Measurements from ENCODE around the gene ZNF438. TPM values are rescaled to one million over a fixed set of nuclear protein-coding genes. Genes with fewer than 3 reads are reported as not detected.
"Not testable (repeated sequence)": the region's sequence is repeated elsewhere in the genome, so short reads cannot be mapped to it uniquely, and the experiment has no call there.

ZNF438 gene
- polyA plus RNA-seq, 3 donors from 2014 or later: 1.6 to 5.0 (median 3.4) TPM

DNA sequence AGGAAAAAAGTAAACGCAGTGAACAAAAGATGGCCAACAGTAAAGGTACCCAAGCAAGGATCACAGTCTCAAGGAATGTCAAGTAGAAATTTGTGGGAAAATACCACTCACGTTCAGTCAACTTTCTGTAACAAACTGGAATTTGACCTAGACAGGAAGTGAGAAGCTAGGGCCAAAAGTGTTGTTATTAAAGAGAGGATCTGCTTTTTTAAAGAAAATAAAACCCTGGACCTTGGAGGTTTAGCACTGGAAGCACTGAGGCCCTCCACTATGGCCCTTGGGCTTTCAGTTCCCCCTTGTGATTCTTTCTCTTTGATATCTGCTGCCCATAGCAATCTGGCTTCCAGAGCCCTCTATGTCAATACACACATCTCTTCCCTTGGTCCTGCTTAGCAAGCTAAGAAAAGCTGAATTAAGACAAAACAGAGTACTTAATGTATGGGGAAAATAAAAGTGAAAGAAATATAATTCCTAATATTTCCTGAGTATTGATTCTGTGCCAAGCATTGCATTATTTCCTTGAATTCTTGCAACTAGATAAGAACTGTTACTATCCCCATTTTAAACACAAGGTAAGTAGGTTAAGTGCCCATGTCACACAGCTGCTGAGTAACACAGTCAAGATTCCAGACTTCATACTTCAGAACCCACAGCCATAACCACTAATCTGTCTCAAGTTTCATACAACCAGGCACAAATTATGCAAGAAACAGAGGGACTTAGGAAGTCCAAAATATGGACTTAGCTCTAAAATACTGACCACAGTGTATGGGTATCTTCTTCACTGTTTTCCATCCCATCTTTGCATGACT lies 2.6 kb upstream of the ZNF438 start:
- H3K27me3 Mint-ChIP-seq (ENCODE audit: low read depth in 3 of 3): peaks cover 6 to 12% (median 10%) of the 10 kb centered on the region in 3 donors

DNA sequence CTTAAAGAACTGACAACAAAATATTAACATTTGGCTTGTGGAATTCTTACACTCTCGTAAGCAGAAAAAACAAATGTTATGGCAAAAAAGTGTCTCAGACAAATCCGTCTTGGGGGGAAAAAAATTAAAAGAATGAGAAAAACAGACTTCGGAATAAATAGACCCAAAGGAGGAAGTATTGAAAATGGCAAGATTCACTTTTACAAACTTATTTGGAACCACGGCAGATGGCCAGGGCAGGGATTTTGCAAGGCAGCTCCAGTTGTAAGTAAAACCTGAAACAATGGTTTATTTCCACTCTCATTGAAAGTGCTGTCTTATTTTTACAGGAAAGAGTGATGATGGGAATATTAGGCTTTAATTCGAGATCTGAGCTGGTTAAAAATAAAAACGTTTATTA lies 1.5 kb upstream of the ZNF438 start:
- Mint-ChIP-seq H3K36me3 (no peaks in the 10 kb centered on the region), H3K4me3 (peak overlapping the region; percentile 86 to 93 (median 91)), H3K27ac (peak overlapping the region in 2 of 6 donors; percentile 24 to 95), H3K9me3 (no peaks in the 10 kb centered on the region), H3K27me3 (ENCODE audit: low read depth in 3 of 3) (peaks cover 6 to 13% (median 10%) of the 10 kb centered on the region in 3 donors), H3K4me1 (peaks cover 13% of the 10 kb centered on the region in 2 donors)
- DNase-seq: no peak

More for the DNA sequence above, 2.6 kb upstream of the ZNF438 start:
- no peaks in the 10 kb centered on the region for H3K9me3 Mint-ChIP-seq
- H3K36me3 Mint-ChIP-seq: no peaks in the 10 kb centered on the region
- no peak for DNase-seq
- H3K4me1 Mint-ChIP-seq: peaks cover 13% of the 10 kb centered on the region in 2 donors
- no peak overlapping the region for H3K4me3 Mint-ChIP-seq
- H3K27ac Mint-ChIP-seq: peak overlapping the region in 1 of 6 donors; percentile 43

DNA sequence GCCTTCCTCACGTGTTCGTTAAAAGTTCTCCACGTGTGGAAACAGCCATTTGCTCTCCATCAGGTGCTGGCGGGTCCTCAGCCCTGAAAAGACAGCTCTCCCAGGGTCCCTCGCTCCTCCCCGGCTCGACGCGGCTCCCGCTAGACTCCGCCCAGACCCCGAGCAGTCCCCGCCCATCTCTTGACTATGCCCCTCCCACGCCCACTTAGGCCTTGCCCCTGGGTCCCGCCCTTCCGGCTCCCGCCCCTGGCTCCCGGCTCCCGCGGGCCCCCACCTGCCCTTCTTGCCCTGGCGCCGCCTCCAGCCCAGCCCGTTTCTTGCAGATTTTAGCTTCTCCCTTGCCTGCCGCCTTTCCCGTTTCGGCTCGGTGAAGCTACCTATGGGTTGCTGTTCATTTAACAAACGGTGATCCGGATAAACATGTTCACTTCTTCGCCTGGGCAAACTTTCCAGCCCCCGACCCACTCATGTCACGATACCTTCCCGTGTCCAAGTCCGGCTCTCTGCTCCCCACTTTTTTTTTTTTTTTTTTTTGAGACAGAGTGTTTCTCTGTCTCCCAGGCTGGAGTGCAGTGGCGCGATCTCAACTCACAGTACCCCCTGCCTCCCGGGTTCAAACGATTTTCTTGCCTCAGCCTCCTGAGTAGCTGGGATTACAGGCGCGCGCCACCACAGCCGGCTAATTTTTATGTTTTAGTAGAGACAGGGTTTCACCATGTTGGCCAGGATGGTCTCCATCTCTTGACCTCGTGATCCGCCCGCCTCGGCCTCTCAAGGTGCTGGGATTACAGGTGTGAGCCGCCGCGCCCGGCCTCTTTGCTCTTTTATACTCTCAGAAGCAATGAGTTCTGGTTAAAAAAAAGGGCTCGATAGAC lies 830 bp upstream of the ZNF438 start:
- DNase-seq: peak; percentile 88 to 93 (median 93)
- peak overlapping the region; percentile 93 to 98 (median 95) for H3K27ac Mint-ChIP-seq
- no peaks in the 10 kb centered on the region for H3K36me3 Mint-ChIP-seq
- peaks cover 6 to 13% (median 10%) of the 10 kb centered on the region in 3 donors for H3K27me3 Mint-ChIP-seq (ENCODE audit: low read depth in 3 of 3)
- peak overlapping the region; percentile 86 to 93 (median 91) for H3K4me3 Mint-ChIP-seq
- no peaks in the 10 kb centered on the region for H3K9me3 Mint-ChIP-seq
- H3K4me1 Mint-ChIP-seq: peaks cover 13% of the 10 kb centered on the region in 2 donors

DNA sequence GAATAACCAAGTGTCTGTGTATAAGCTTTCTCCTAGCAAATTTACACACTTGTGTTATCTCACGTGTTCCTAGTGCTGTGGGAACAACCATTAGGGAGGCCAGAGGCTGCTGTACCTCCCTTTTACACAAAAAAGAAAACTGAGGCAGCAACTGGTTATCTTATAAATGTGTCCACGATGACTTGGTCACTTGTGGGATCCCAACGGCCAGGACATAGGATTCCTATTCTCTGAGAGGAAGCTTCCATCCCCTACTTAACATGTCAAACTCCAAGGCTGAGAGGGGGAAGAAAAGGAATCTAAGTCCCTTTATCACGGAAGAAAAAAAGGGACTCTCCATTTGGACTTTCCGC lies 484 bp downstream of the ZNF438 start:
- Mint-ChIP-seq H3K9me3 (no peaks in the 10 kb centered on the region), H3K36me3 (no peaks in the 10 kb centered on the region), H3K27ac (peak overlapping the region; percentile 91 to 98 (median 94)), H3K4me3 (peak overlapping the region; percentile 86 to 93 (median 91)), H3K27me3 (ENCODE audit: low read depth in 3 of 3) (peaks cover 7 to 16% (median 10%) of the 10 kb centered on the region in 3 donors), H3K4me1 (peaks cover 13% of the 10 kb centered on the region in 2 donors)
- no peak for DNase-seq

DNA sequence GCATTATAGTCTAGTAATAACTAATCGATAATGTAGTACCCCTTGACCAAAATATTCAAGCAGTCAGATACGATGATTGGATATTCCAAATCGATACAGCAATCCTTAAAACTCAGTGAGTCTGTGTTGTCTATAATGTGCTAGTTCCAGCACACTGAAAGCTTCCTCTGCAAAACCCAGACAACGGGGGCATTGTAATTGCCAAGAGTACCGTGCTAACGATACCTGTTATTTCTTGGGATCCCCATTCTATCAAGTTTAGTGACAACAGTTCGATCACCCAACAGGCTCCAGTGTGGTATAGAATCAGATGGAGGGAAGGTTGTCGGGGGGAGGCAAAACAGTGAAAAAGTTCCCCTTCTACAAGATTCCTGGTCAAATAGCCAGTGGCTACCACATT lies 865 bp downstream of the ZNF438 start:
- H3K9me3 Mint-ChIP-seq: no peaks in the 10 kb centered on the region
- H3K27ac Mint-ChIP-seq: peak overlapping the region in 5 of 6 donors; percentile 91 to 98 (median 93)
- no peak for DNase-seq
- H3K4me1 Mint-ChIP-seq: peaks cover 13% of the 10 kb centered on the region in 2 donors
- H3K27me3 Mint-ChIP-seq (ENCODE audit: low read depth in 3 of 3): peaks cover 7 to 16% (median 10%) of the 10 kb centered on the region in 3 donors
- H3K4me3 Mint-ChIP-seq: peak overlapping the region; percentile 8 to 93 (median 86)
- no peaks in the 10 kb centered on the region for H3K36me3 Mint-ChIP-seq

DNA sequence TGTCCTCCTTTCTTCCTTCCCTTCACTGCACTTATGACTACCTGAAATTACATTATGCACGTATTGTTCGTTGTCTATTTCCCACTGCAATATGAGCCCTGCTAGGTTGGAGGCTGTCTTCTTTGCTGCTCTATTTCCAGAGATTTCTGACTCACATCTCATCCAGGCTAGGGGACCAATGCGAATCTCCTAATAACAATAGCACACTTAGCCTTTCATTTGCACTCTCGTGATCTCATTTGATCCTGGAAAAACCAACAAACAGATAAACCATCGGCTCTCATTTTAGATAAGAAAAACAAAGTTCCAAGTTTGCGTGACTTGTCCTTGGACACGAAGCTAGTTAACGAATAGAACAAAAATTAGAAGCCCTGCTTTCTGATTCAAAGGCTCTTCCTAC lies 1.4 kb downstream of the ZNF438 start:
- no peak for DNase-seq
- H3K4me3 Mint-ChIP-seq: peak overlapping the region in 2 of 5 donors; percentile 2 to 5
- peaks cover 7 to 16% (median 10%) of the 10 kb centered on the region in 3 donors for H3K27me3 Mint-ChIP-seq (ENCODE audit: low read depth in 3 of 3)
- H3K4me1 Mint-ChIP-seq: peaks cover 13% of the 10 kb centered on the region in 2 donors
- H3K9me3 Mint-ChIP-seq: no peaks in the 10 kb centered on the region
- H3K27ac Mint-ChIP-seq: peak overlapping the region in 4 of 6 donors; percentile 3 to 95 (median 50)
- H3K36me3 Mint-ChIP-seq: no peaks in the 10 kb centered on the region

DNA sequence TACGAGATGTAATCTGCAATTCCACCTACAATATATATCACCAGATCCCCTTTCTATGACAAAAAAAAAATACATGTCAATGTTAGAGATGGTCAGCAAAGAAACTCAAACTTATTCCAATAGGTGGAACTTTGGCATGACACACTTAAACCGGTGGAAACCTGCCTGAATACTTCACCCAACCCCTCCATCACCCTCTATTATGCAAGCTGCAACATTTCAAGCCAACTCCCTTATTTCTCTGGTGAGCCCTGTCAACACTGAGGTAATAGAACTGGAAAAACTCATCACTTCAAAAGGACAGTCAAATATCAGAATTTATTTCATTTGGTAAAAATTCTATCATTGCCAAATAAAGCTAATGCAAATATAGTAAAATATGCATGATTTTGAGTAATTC lies 3.6 kb downstream of the ZNF438 start:
- Mint-ChIP-seq H3K4me1 (peaks cover 10 to 12% of the 10 kb centered on the region in 2 donors), H3K36me3 (no peaks in the 10 kb centered on the region), H3K27ac (no peak overlapping the region), H3K4me3 (no peak overlapping the region), H3K27me3 (ENCODE audit: low read depth in 3 of 3) (peaks cover 7 to 15% (median 10%) of the 10 kb centered on the region in 3 donors), H3K9me3 (no peaks in the 10 kb centered on the region)
- no peak for DNase-seq

DNA sequence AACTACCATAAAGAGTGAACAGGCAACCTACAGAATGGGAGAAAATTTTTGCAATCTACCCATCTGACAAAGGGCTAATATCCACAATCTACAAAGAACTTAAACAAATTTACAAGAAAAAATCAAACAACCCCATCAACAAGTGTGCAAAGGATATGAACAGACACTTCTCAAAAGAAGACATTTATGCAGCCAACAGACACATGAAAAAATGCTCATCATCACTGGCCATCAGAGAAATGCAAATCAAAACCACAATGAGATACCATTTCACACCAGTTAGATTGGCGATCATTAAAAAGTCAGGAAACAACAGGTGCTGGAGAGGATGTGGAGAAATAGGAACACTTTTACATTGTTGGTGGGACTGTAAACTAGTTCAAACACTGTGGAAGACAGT lies 5.4 kb downstream of the ZNF438 start:
- H3K36me3 Mint-ChIP-seq; H3K27ac Mint-ChIP-seq; H3K4me1 Mint-ChIP-seq; DNase-seq; H3K4me3 Mint-ChIP-seq; H3K9me3 Mint-ChIP-seq; H3K27me3 Mint-ChIP-seq (ENCODE audit: low read depth in 3 of 3): not testable (repeated sequence)

DNA sequence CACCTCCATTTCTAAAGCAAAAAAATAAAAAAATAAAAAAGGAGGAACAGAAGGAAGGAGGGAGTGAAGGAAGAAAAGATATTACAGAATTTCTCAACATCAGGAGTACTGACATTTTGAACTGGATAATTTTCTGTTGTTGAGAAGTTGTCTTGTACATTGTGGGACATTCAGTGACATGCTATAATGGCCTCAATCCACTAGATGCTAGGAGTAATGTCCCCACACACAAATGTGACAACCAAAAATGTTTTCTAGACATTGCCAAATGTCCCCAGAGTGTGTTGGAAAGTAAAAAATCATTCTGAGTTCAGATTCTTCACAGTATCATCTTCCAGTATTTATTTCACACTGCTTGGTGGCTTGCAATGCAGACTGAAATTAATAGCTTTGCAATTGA lies 6.5 kb downstream of the ZNF438 start:
- Mint-ChIP-seq H3K4me3 (no peak overlapping the region), H3K27ac (no peak overlapping the region), H3K9me3 (no peaks in the 10 kb centered on the region), H3K4me1 (no peaks in the 10 kb centered on the region), H3K36me3 (no peaks in the 10 kb centered on the region), H3K27me3 (ENCODE audit: low read depth in 3 of 3) (peaks cover 0 to 7% (median 1%) of the 10 kb centered on the region in 3 donors)
- no peak for DNase-seq

DNA sequence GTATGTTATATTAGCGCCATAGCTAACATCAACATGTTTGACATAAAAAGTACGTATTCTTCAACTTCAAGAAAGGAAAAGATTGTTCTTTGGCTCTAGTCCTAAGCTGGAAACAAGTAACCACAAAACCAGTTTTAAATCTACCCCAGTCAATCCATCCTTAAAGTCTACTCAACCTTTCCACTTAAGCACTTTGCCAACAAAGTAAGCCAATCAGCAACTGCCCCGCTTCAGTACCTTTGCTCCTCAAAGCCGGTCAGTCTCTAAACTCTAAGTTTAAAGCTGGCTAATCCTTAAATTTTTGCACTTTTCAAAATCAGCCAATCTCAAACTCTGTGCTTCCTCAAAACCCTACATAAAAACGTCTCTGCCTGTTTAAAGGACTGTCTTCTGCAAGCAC lies 8.1 kb downstream of the ZNF438 start:
- Mint-ChIP-seq H3K9me3 (no peaks in the 10 kb centered on the region), H3K4me1 (no peaks in the 10 kb centered on the region), H3K27ac (no peak overlapping the region), H3K27me3 (ENCODE audit: low read depth in 3 of 3) (peaks cover 0 to 5% (median 1%) of the 10 kb centered on the region in 3 donors), H3K4me3 (no peak overlapping the region), H3K36me3 (no peaks in the 10 kb centered on the region)
- no peak for DNase-seq

DNA sequence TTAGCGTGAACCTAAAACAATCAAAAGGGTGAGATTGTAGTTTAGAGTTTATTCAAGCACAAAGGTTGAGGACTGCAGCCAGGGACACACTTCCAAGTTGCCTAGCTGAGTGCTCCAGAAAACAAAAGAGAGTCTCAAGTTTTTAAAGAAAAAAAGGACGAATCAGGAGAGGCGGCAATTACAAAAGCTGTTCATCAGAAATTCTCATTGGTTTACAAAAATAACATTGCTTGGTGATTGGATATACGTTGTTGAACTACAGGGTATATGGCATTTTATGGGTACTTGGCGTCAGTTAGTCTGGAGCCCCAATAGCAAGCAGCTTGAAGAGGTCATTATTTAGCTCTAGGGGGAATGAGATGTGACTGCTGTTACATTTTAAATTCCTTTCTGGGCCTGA lies 11.5 kb downstream of the ZNF438 start:
- H3K27me3 Mint-ChIP-seq (ENCODE audit: low read depth in 3 of 3): peaks cover 0 to 2% (median 0%) of the 10 kb centered on the region in 3 donors
- H3K4me1 Mint-ChIP-seq: no peaks in the 10 kb centered on the region
- H3K27ac Mint-ChIP-seq: no peak overlapping the region
- no peak for DNase-seq
- no peaks in the 10 kb centered on the region for H3K9me3 Mint-ChIP-seq
- no peak overlapping the region for H3K4me3 Mint-ChIP-seq
- no peaks in the 10 kb centered on the region for H3K36me3 Mint-ChIP-seq

DNA sequence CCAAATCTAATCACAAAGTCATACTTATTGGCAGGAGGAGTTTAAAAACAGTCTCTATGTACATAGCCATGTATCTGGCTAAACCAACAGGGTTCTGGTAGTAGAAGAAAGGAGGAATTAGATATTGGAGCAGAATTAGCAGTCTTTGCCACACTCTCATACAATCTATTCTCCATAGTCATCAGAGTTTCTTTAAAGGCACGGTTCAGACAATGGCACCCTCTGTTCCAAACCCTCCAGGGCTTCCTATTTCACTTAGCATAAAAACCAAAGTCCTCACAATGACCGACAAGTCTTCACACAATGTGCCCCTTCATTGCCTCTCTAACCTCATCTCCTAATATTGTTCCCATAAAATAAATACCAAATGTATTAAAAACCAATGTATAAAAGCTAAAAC lies 12.7 kb downstream of the ZNF438 start:
- no peak for DNase-seq
- H3K36me3 Mint-ChIP-seq: peaks cover 0 to 2% (median 0%) of the 10 kb centered on the region in 3 donors
- no peaks in the 10 kb centered on the region for H3K9me3 Mint-ChIP-seq
- no peak overlapping the region for H3K4me3 Mint-ChIP-seq
- no peak overlapping the region for H3K27ac Mint-ChIP-seq
- peaks cover 0 to 2% (median 0%) of the 10 kb centered on the region in 3 donors for H3K27me3 Mint-ChIP-seq (ENCODE audit: low read depth in 3 of 3)
- H3K4me1 Mint-ChIP-seq: no peaks in the 10 kb centered on the region

DNA sequence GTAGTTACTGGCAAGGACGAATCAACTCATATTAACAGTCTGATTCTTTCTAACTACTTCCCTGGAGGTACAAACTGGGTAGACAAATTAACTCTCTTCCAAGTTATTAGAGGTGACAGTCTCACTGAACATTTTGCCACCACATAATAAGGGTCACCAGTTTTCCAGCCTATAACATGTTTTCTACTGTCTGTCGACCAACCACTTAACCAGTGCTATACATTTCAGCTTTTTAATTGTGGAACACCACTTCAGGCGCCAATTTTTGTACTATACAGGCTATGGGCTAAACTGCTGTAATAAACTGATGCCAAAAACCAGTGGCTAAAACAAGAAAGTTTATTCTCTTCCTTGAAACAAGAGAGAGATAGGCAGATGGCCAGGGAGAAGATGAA lies 13.3 kb downstream of the ZNF438 start:
- DNase-seq: no peak
- no peaks in the 10 kb centered on the region for H3K4me1 Mint-ChIP-seq
- H3K36me3 Mint-ChIP-seq: peaks cover 0 to 8% (median 0%) of the 10 kb centered on the region in 3 donors
- H3K27ac Mint-ChIP-seq: no peak overlapping the region
- H3K27me3 Mint-ChIP-seq (ENCODE audit: low read depth in 3 of 3): peaks cover 0 to 2% (median 0%) of the 10 kb centered on the region in 3 donors
- no peaks in the 10 kb centered on the region for H3K9me3 Mint-ChIP-seq
- no peak overlapping the region for H3K4me3 Mint-ChIP-seq

Data from immature natural killer cell (primary cell).